HepG2 (cell line): ENCODE data around the gene SGCD. TPM values are rescaled to one million over a fixed set of nuclear protein-coding genes. Genes with fewer than 3 reads are reported as not detected.

Experiments
- ATAC-seq: fragments of 200-7000 bp; cut with Tn5 transposase; 3 replicates; pipeline ENCODE4 v1.9.1; 2020; ENCODE audit warnings: mild to moderate bottlenecking, moderate library complexity
- BruUV-seq: library from RNA; stranded (reverse); fragments of 400-500 nt; replicated peaks from 2 replicates; lab custom pipeline; 2021; lab: Mats Ljungman, UMichigan
- CTCF ChIA-PET: fragments of 300-600 bp; formaldehyde crosslinking; extraction: SDS; loops from one replicate; lab custom pipeline; 2021; ENCODE audit warnings: low total read pairs, inconsistent platforms, low intra/inter-chr PET ratio; lab: Yijun Ruan, JAX
- POLR2A ChIA-PET: fragments of 350-600 bp; sonication (Branson Sonifier 250); formaldehyde crosslinking; loops from one replicate; lab custom pipeline; 2020; ENCODE audit warnings: antibody characterized with exemption, inconsistent platforms; lab: Yijun Ruan, JAX
- DNase-seq: peaks from one replicate; pipeline ENCODE4 v3.0.0-alpha.2; 2015; ENCODE audit warnings: low spot score
- FAIRE-seq: peaks from 3 replicates; lab custom pipeline; 2011; peaks lifted over from hg19 to GRCh38; lab: Jason Lieb, UNC
- H2AFZ ChIP-seq: one replicate; pipeline ENCODE4 v1.6.1; 2011; ENCODE audit warnings: low read length, inconsistent platforms
- H3K27ac ChIP-seq: fragments of 300-600 bp; 3 replicates; pipeline ENCODE4 v1.8.0; 2011; ENCODE audit warnings: mixed run types, mild to moderate bottlenecking, mixed read lengths, low read length, inconsistent platforms; ENCODE audit not compliant: insufficient read depth; ENCODE audit errors: extremely low read length
- H3K27me3 ChIP-seq, 2 experiments: fragments of 200-600 bp in 1 of 2; 2 replicates in 1 of 2; 3 replicates in 1 of 2; pipeline versions ENCODE4 v1.6.0 to v1.8.0; 2011; ENCODE audit warnings: low read length in 2 of 2, mild to moderate bottlenecking in 2 of 2, moderate library complexity in 2 of 2, inconsistent platforms in 1 of 2; ENCODE audit not compliant: insufficient read depth in 2 of 2, control insufficient read depth in 1 of 2
- H3K36me3 ChIP-seq, 2 experiments: fragments of 200-600 bp in 1 of 2; replicated peaks in 1 of 2; 2 replicates in 1 of 2; 3 replicates in 1 of 2; pipeline versions ENCODE4 v1.5.1 to v1.8.0; 2011; ENCODE audit warnings: low read length in 2 of 2, inconsistent platforms in 1 of 2; ENCODE audit not compliant: insufficient read depth in 2 of 2, control insufficient read depth in 1 of 2
- H3K4me1 ChIP-seq: 2 replicates; pipeline ENCODE4 v1.5.1; 2012; ENCODE audit warnings: low read length, inconsistent platforms; ENCODE audit not compliant: insufficient read depth
- H3K4me2 ChIP-seq: 2 replicates; pipeline ENCODE4 v1.6.0; 2011; ENCODE audit warnings: low read depth, low read length, inconsistent platforms
- H3K4me3 ChIP-seq, 3 experiments: fragments of 200-600 bp in 1 of 3; sonication (generic), shearing (Covaris generic) in 1 of 3; replicated peaks in 1 of 3; 2 replicates each; pipeline ENCODE4 v1.5.1; 2011 to 2016; ENCODE audit warnings: low read length in 3 of 3, inconsistent platforms in 2 of 3, low read depth in 2 of 3, mild to moderate bottlenecking in 2 of 3, control low read depth in 1 of 3, mixed read lengths in 1 of 3; ENCODE audit not compliant: insufficient read depth in 1 of 3
- H3K79me2 ChIP-seq: one replicate; pipeline ENCODE4 v1.6.1; 2011; ENCODE audit warnings: low read length, inconsistent platforms; ENCODE audit not compliant: insufficient read depth
- H3K9ac ChIP-seq: 2 replicates; pipeline ENCODE4 v1.6.0; 2011; ENCODE audit warnings: mild to moderate bottlenecking, low read depth, low read length, inconsistent platforms; ENCODE audit not compliant: insufficient read depth
- H3K9me3 ChIP-seq: 2 replicates; pipeline ENCODE4 v1.5.1; 2012; ENCODE audit warnings: mild to moderate bottlenecking, low read length
- H4K20me1 ChIP-seq: 2 replicates; pipeline ENCODE4 v1.6.0; 2011; ENCODE audit warnings: inconsistent platforms, mild to moderate bottlenecking, low read length, moderate library complexity; ENCODE audit not compliant: insufficient read depth
- MAFK ChIP-seq, 2 experiments: IDR thresholded peaks in 1 of 2; conservative IDR thresholded peaks in 1 of 2; 2 replicates each; pipeline ENCODE4 v1.6.1; 2011; ENCODE audit warnings: improper control_type of control experiment in 2 of 2, low read length in 2 of 2
- MIER2 ChIP-seq: IDR thresholded peaks from 2 replicates; pipeline ENCODE4 v1.6.1; 2016; ENCODE audit warnings: missing biosample characterization, missing genetic modification reagents
- MTA1 ChIP-seq: sonication (generic); formaldehyde crosslinking; IDR thresholded peaks from 2 replicates; pipeline ENCODE4 v1.4.0; 2020; ENCODE audit warnings: missing genetic modification reagents, mild to moderate bottlenecking, borderline replicate concordance
- ONECUT2 ChIP-seq: sonication (generic); formaldehyde crosslinking; IDR thresholded peaks from 2 replicates; pipeline ENCODE4 v1.4.0; 2020; ENCODE audit warnings: missing genetic modification reagents
- PAWR ChIP-seq: sonication (generic); formaldehyde crosslinking; IDR thresholded peaks from 2 replicates; pipeline ENCODE4 v1.4.0; 2020; ENCODE audit warnings: missing genetic modification reagents, mild to moderate bottlenecking, borderline replicate concordance
- REXO4 ChIP-seq: sonication (generic); formaldehyde crosslinking; IDR thresholded peaks from 2 replicates; pipeline ENCODE4 v1.8.0; 2022; ENCODE audit warnings: missing genetic modification reagents, mild to moderate bottlenecking, borderline replicate concordance
- SNRNP70 ChIP-seq: fragments of 200-400 bp; formaldehyde crosslinking; IDR thresholded peaks from 2 replicates; pipeline ENCODE4 v1.6.1; 2017; ENCODE audit warnings: mild to moderate bottlenecking, low read depth, low read length, moderate library complexity
- ZNF292 ChIP-seq: sonication (generic); formaldehyde crosslinking; IDR thresholded peaks from 2 replicates; pipeline ENCODE4 v1.8.1; 2022; ENCODE audit warnings: mild to moderate bottlenecking, low read depth, missing genetic modification reagents, borderline replicate concordance
- ZNF335 ChIP-seq: sonication (generic); formaldehyde crosslinking; IDR thresholded peaks from 2 replicates; pipeline ENCODE4 v1.4.0; 2020; ENCODE audit warnings: missing genetic modification reagents
- ZNF652 ChIP-seq: IDR thresholded peaks from 2 replicates; pipeline ENCODE4 v1.6.1; 2016; ENCODE audit warnings: low read depth, borderline replicate concordance
- ZNF768 ChIP-seq: sonication (generic); formaldehyde crosslinking; IDR thresholded peaks from 2 replicates; pipeline ENCODE4 v1.4.0; 2020; ENCODE audit warnings: missing genetic modification reagents
- WGBS: methylation state at CpG from one replicate; pipeline ENCODE4 v1.1.6; 2017; ENCODE audit warnings: low lambda C conversion rate; 5-methylcytosine and 5-hydroxymethylcytosine counted together
- in situ Hi-C: cut with HindIII; loops from 2 replicates; pipeline ENCODE4 v1.10.0; 2017; ENCODE audit warnings: low pct_unique_long_range_greater_than_20kb; ENCODE audit not compliant: extremely low pct_ligation_motif_present
- intact Hi-C: fragments of 100-400 bp; cut with micrococcal nuclease; formaldehyde crosslinking; loops from one replicate; pipeline ENCODE4 v1.10.0; 2022; ENCODE audit not compliant: unreplicated experiment
- polyA plus RNA-seq, 8 experiments: library from polyadenylated mRNA; depleted of rRNA in 3 of 8; stranded (reverse) in 7 of 8; unstranded in 1 of 8; fragments of >200 nt; fragmentation: Illumina TruSeq in 4 of 8; extraction: Trizol in 4 of 8; gene quantifications; 2 replicates each; pipeline versions ENCODE4 v1.2.1 to v1.2.3, GENCODE V29; 2011 to 2016; ENCODE audit warnings: low read depth in 4 of 8, missing spikeins in 1 of 8, mixed read lengths in 1 of 8; ENCODE audit not compliant: insufficient read depth in 1 of 8
- total RNA-seq, 5 experiments: library from RNA; depleted of rRNA; stranded (reverse); fragments of >200 nt; fragmentation: Illumina TruSeq; extraction: Trizol; gene quantifications; 2 replicates each; pipeline ENCODE4 v1.2.3, GENCODE V29; 2016; ENCODE audit warnings: low read depth in 1 of 5
- TF ChIP-seq, protein P1 (sequence below): sonication (generic); formaldehyde crosslinking; IDR thresholded peaks from 2 replicates; pipeline ENCODE4 v1.4.0; 2020; ENCODE audit warnings: missing genetic modification reagents; ENCODE audit errors: not compliant biosample characterization
- TF ChIP-seq, protein P2 (sequence below): IDR thresholded peaks from 2 replicates; pipeline ENCODE4 v1.6.1; 2016; ENCODE audit warnings: low read depth
- TF ChIP-seq, protein P3 (sequence below): sonication (generic); formaldehyde crosslinking; IDR thresholded peaks from 2 replicates; pipeline ENCODE4 v1.4.0; 2020; ENCODE audit warnings: missing genetic modification reagents, borderline replicate concordance

The SGCD gene
- total and polyA plus RNA-seq, 2 of the 13 experiments (the other 11 are each of a cell fraction or from before 2014, with no cell fraction given), result not detected

DNA sequence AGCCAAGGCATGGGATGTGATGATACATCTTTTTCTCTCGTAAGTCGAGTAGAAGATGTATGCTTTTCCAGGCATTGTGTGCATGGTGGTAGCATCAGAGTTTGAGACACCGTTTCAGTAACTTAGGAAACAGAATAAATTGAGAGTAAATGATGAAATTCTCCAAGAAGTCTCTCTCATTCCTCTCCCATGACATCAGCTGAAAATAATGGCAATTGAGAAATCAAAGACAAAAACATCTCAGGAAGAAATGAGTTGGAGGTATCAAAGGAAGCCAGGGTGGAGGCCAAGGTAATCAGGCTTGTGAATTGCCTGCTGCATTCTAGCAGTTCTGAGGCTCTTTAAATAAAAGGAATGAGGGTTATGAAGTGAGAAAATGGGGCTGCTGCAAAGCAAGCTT lies 53.9 kb downstream of the SGCD start:
- FAIRE-seq (no peak), DNase-seq (no peak), ATAC-seq (no peak)
- intact Hi-C loops, result no loop called here
- H3K27me3 ChIP-seq, result no peaks in the 10 kb centered on the region
- 4% methylated on average over 3 of the region's 3 CpGs for WGBS
- no peak overlapping the region for H3K9ac ChIP-seq
- ChIA-PET CTCF (no interaction called here), POLR2A (no interaction called here)
- BruUV-seq, result no TSS peak
- no peaks in the 10 kb centered on the region for H3K36me3 ChIP-seq
- H2AFZ ChIP-seq, result no peak overlapping the region
- H3K27ac ChIP-seq, result no peak overlapping the region
- in situ Hi-C loops, result no loop called here
- no peak overlapping the region for H3K4me2 ChIP-seq
- no peaks in the 10 kb centered on the region for H3K9me3 ChIP-seq
- H3K4me3 ChIP-seq, result no peak overlapping the region
- TF ChIP-seq, protein P1, sequence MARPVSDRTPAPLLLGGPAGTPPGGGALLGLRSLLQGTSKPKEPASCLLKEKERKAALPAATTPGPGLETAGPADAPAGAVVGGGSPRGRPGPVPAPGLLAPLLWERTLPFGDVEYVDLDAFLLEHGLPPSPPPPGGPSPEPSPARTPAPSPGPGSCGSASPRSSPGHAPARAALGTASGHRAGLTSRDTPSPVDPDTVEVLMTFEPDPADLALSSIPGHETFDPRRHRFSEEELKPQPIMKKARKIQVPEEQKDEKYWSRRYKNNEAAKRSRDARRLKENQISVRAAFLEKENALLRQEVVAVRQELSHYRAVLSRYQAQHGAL (CRISPR knock-in tag), result no peak
- no peak for TF ChIP-seq ZNF292 (CRISPR knock-in tag)
- TF ChIP-seq MTA1, result no peak
- no peak for TF ChIP-seq ZNF652
- TF ChIP-seq ONECUT2 (CRISPR knock-in tag), result no peak
- TF ChIP-seq REXO4 (CRISPR knock-in tag), result no peak
- no peaks in the 10 kb centered on the region for H3K79me2 ChIP-seq
- no peaks in the 10 kb centered on the region for H3K4me1 ChIP-seq
- H4K20me1 ChIP-seq, result no peaks in the 10 kb centered on the region

DNA sequence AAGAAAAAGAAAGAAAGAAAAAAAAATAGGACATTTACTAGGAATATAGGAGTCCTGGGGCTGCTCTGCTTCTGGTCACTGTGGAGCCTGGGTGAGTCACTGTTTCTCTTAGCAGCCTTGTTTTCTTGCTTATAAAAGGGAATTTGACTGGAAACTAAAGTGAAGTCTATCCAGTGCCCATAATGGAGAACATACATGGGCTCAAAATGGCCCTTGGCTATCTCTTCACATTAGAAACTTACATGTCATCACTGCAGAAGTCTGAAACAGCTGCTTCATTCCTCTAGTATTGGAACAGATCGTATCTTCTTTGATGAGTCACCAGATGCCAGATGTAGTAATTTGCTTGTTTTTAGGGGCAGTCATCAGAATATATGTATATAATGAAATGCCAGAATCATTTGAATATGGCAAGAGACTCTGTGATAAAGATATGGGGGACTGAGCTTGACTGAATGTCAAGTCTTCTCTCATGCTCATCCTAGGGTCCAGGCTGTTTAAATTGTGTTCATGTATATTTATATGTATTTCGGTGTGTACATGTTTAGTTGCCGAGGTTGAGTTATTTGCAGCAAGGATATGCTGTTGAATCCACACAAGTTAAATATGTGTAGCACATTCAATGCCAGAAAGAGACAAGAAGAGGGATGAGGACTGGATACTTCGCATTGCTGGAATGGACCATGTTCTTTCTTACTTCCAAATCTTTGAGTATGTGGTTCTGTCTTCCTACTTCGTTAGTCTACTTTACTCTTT lies 56.7 kb downstream of the SGCD start:
- Histone ChIP-seq H3K4me3 (no peak overlapping the region), H3K9me3 (no peaks in the 10 kb centered on the region), H3K27me3 (no peaks in the 10 kb centered on the region), H3K4me2 (no peak overlapping the region), H3K4me1 (no peaks in the 10 kb centered on the region), H3K36me3 (no peaks in the 10 kb centered on the region), H3K27ac (no peak overlapping the region), H3K9ac (no peak overlapping the region), H2AFZ (no peak overlapping the region)
- no TSS peak for BruUV-seq
- DNase-seq, result no peak
- CTCF ChIA-PET, result no interaction called here
- POLR2A ChIA-PET, result no interaction called here
- in situ Hi-C loops, result no loop called here
- TF ChIP-seq, protein P2, sequence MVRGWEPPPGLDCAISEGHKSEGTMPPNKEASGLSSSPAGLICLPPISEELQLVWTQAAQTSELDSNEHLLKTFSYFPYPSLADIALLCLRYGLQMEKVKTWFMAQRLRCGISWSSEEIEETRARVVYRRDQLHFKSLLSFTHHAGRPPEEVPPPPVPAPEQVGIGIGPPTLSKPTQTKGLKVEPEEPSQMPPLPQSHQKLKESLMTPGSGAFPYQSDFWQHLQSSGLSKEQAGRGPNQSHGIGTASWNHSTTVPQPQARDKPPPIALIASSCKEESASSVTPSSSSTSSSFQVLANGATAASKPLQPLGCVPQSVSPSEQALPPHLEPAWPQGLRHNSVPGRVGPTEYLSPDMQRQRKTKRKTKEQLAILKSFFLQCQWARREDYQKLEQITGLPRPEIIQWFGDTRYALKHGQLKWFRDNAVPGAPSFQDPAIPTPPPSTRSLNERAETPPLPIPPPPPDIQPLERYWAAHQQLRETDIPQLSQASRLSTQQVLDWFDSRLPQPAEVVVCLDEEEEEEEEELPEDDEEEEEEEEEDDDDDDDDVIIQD (CRISPR knock-in tag), result no peak
- TF ChIP-seq ZNF768 (no peak), ZNF335 (CRISPR knock-in tag) (no peak), PAWR (CRISPR knock-in tag) (no peak), MIER2 (CRISPR knock-in tag) (no peak), MAFK (conservative IDR thresholded peaks at IDR 0.05 in 1 of 2, IDR thresholded peaks at IDR 0.05 in 1 of 2; ENCODE audit: low read length in 2 of 2) (no peak), SNRNP70 (no peak)
- TF ChIP-seq, protein P3, sequence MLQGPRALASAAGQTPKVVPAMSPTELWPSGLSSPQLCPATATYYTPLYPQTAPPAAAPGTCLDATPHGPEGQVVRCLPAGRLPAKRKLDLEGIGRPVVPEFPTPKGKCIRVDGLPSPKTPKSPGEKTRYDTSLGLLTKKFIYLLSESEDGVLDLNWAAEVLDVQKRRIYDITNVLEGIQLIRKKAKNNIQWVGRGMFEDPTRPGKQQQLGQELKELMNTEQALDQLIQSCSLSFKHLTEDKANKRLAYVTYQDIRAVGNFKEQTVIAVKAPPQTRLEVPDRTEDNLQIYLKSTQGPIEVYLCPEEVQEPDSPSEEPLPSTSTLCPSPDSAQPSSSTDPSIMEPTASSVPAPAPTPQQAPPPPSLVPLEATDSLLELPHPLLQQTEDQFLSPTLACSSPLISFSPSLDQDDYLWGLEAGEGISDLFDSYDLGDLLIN (CRISPR knock-in tag), result no peak
- TF ChIP-seq, all 625 proteins: peak for 0
- intact Hi-C loops, result no loop called here
- WGBS, result 20% methylated on average over 5 of the region's 5 CpGs
- Histone ChIP-seq H3K79me2 (no peaks in the 10 kb centered on the region), H4K20me1 (no peaks in the 10 kb centered on the region)
- no peak for FAIRE-seq
- ATAC-seq, result no peak
